ENCODE data around the gene PWP2. TPM values are rescaled to one million over a fixed set of nuclear protein-coding genes. Genes with fewer than 3 reads are reported as not detected.
"Not testable (repeated sequence)": the region's sequence is repeated elsewhere in the genome, so short reads cannot be mapped to it uniquely, and the experiment has no call there.

The PWP2 gene
- total RNA-seq, 2 donors from 2014 or later: 31.4 to 69.6 TPM

- peak; percentile 56 to 74 for ATAC-seq
- peaks cover 38% of the 10 kb centered on the region for H3K36me3 Mint-ChIP-seq
- peak overlapping the region; percentile 94 to 95 for H3K27ac Mint-ChIP-seq
- peak; percentile 78 for DNase-seq (ENCODE audit: low spot score)
- no peaks in the 10 kb centered on the region for H3K27me3 Mint-ChIP-seq
- peaks cover 73 to 77% of the 10 kb centered on the region in 2 donors for H3K4me1 Mint-ChIP-seq (ENCODE audit: low read depth in 2 of 2)
- H3K9me3 Mint-ChIP-seq: no peaks in the 10 kb centered on the region
- peak overlapping the region; percentile 88 for H3K4me3 Mint-ChIP-seq
These were observed 19.5 kb upstream of the PWP2 start for GRCh38 chr21:44087426-44088400.

GRCh38 chr21:44088401-44088780, 18.8 kb upstream of the PWP2 start:
- H3K4me1 Mint-ChIP-seq (ENCODE audit: low read depth in 2 of 2): peaks cover 66 to 70% of the 10 kb centered on the region in 2 donors
- H3K9me3 Mint-ChIP-seq: no peaks in the 10 kb centered on the region
- peak overlapping the region; percentile 94 to 95 for H3K27ac Mint-ChIP-seq
- no peaks in the 10 kb centered on the region for H3K27me3 Mint-ChIP-seq
- peak overlapping the region; percentile 88 for H3K4me3 Mint-ChIP-seq
- H3K36me3 Mint-ChIP-seq: peaks cover 35% of the 10 kb centered on the region
- DNase-seq (ENCODE audit: low spot score) (no peak), ATAC-seq (no peak)

- Mint-ChIP-seq H3K4me3 (peak overlapping the region; percentile 88), H3K4me1 (ENCODE audit: low read depth in 2 of 2) (peaks cover 60 to 63% of the 10 kb centered on the region in 2 donors), H3K9me3 (no peaks in the 10 kb centered on the region), H3K36me3 (peaks cover 37% of the 10 kb centered on the region), H3K27me3 (no peaks in the 10 kb centered on the region), H3K27ac (peak overlapping the region; percentile 94 to 95)
- DNase-seq (ENCODE audit: low spot score) (peak; percentile 62), ATAC-seq (peak; percentile 76 to 83)
These were observed 17.9 kb upstream of the PWP2 start for GRCh38 chr21:44089001-44089911.

- Mint-ChIP-seq H3K4me1 (ENCODE audit: low read depth in 2 of 2) (peaks cover 50 to 55% of the 10 kb centered on the region in 2 donors), H3K27me3 (no peaks in the 10 kb centered on the region), H3K36me3 (peaks cover 36% of the 10 kb centered on the region), H3K4me3 (peak overlapping the region; percentile 88), H3K27ac (peak overlapping the region; percentile 94 to 95), H3K9me3 (no peaks in the 10 kb centered on the region)
- DNase-seq (ENCODE audit: low spot score): peak; percentile 46
- no peak for ATAC-seq
These were observed 16.9 kb upstream of the PWP2 start for GRCh38 chr21:44090325-44090724.

- peak overlapping the region in 1 of 2 donors; percentile 24 for H3K27ac Mint-ChIP-seq
- no peaks in the 10 kb centered on the region for H3K27me3 Mint-ChIP-seq
- peaks cover 36% of the 10 kb centered on the region for H3K36me3 Mint-ChIP-seq
- DNase-seq (ENCODE audit: low spot score) (no peak), ATAC-seq (no peak)
- no peaks in the 10 kb centered on the region for H3K9me3 Mint-ChIP-seq
- peaks cover 32 to 36% of the 10 kb centered on the region in 2 donors for H3K4me1 Mint-ChIP-seq (ENCODE audit: low read depth in 2 of 2)
- H3K4me3 Mint-ChIP-seq: no peak overlapping the region
These were observed 15.0 kb upstream of the PWP2 start for GRCh38 chr21:44092211-44092610.

- Mint-ChIP-seq H3K27me3 (no peaks in the 10 kb centered on the region), H3K9me3 (no peaks in the 10 kb centered on the region), H3K4me1 (ENCODE audit: low read depth in 2 of 2) (peaks cover 18 to 24% of the 10 kb centered on the region in 2 donors), H3K36me3 (peaks cover 29% of the 10 kb centered on the region), H3K4me3 (no peak overlapping the region), H3K27ac (peak overlapping the region; percentile 35 to 66)
- ATAC-seq (no peak), DNase-seq (ENCODE audit: low spot score) (no peak)
These were observed 13.4 kb upstream of the PWP2 start for GRCh38 chr21:44093761-44094160.

- Mint-ChIP-seq H3K9me3 (no peaks in the 10 kb centered on the region), H3K27me3 (no peaks in the 10 kb centered on the region), H3K36me3 (peaks cover 18% of the 10 kb centered on the region), H3K4me1 (ENCODE audit: low read depth in 2 of 2) (peaks cover 7 to 13% of the 10 kb centered on the region in 2 donors), H3K27ac (peak overlapping the region; percentile 35 to 66), H3K4me3 (no peak overlapping the region)
- ATAC-seq (no peak), DNase-seq (ENCODE audit: low spot score) (no peak)
These were observed 12.4 kb upstream of the PWP2 start for GRCh38 chr21:44094832-44095231.

GRCh38 chr21:44098507-44098906, 8.7 kb upstream of the PWP2 start:
- H3K4me1 Mint-ChIP-seq (ENCODE audit: low read depth in 2 of 2); H3K4me3 Mint-ChIP-seq; H3K36me3 Mint-ChIP-seq; H3K9me3 Mint-ChIP-seq; H3K27ac Mint-ChIP-seq; DNase-seq (ENCODE audit: low spot score); H3K27me3 Mint-ChIP-seq; ATAC-seq: not testable (repeated sequence)

GRCh38 chr21:44098964-44099363, 8.2 kb upstream of the PWP2 start:
- H3K36me3 Mint-ChIP-seq; DNase-seq (ENCODE audit: low spot score); ATAC-seq; H3K4me1 Mint-ChIP-seq (ENCODE audit: low read depth in 2 of 2); H3K27me3 Mint-ChIP-seq; H3K9me3 Mint-ChIP-seq; H3K27ac Mint-ChIP-seq; H3K4me3 Mint-ChIP-seq: not testable (repeated sequence)

GRCh38 chr21:44107589-44107988, 390 bp downstream of the PWP2 start:
- H3K4me1 Mint-ChIP-seq (ENCODE audit: low read depth in 2 of 2); DNase-seq (ENCODE audit: low spot score); H3K27ac Mint-ChIP-seq; H3K9me3 Mint-ChIP-seq; H3K27me3 Mint-ChIP-seq; H3K36me3 Mint-ChIP-seq: not testable (repeated sequence)
- peak overlapping the region; percentile 34 for H3K4me3 Mint-ChIP-seq
- peak; percentile 36 to 60 for ATAC-seq

GRCh38 chr21:44113702-44114371, 6.6 kb downstream of the PWP2 start:
- DNase-seq (ENCODE audit: low spot score); H3K27ac Mint-ChIP-seq; H3K9me3 Mint-ChIP-seq; H3K4me3 Mint-ChIP-seq; H3K4me1 Mint-ChIP-seq (ENCODE audit: low read depth in 2 of 2); H3K27me3 Mint-ChIP-seq; H3K36me3 Mint-ChIP-seq: not testable (repeated sequence)
- ATAC-seq: peak in 1 of 2 donors; percentile 45

- not testable (repeated sequence) for H3K27ac Mint-ChIP-seq
These were observed 14.9 kb downstream of the PWP2 start for GRCh38 chr21:44122131-44122530.

GRCh38 chr21:44127827-44128226, 20.6 kb downstream of the PWP2 start:
- H3K9me3 Mint-ChIP-seq; H3K36me3 Mint-ChIP-seq; H3K27me3 Mint-ChIP-seq; H3K4me3 Mint-ChIP-seq; H3K4me1 Mint-ChIP-seq (ENCODE audit: low read depth in 2 of 2); ATAC-seq; DNase-seq (ENCODE audit: low spot score); H3K27ac Mint-ChIP-seq: not testable (repeated sequence)

More at GRCh38 chr21:44122131-44122530, 14.9 kb downstream of the PWP2 start:
- DNase-seq (ENCODE audit: low spot score); H3K4me1 Mint-ChIP-seq (ENCODE audit: low read depth in 2 of 2); H3K27me3 Mint-ChIP-seq; ATAC-seq; H3K9me3 Mint-ChIP-seq; H3K4me3 Mint-ChIP-seq; H3K36me3 Mint-ChIP-seq: not testable (repeated sequence)
